ENCODE results near the gene CATSPERZ.

GRCh38 chr11:64295760-64296159, 4.4 kb upstream of the CATSPERZ start:
- TF ChIP-seq POLR2A (IDR thresholded peaks at IDR 0.05; ENCODE audit: extremely low read depth, insufficient read length) = no peak
- no peak for TF ChIP-seq CTCF (IDR thresholded peaks at IDR 0.05; ENCODE audit: low read depth, low read length)
